ENCODE results near the gene DEFB129. TPM values are rescaled to one million over a fixed set of nuclear protein-coding genes. Genes with fewer than 3 reads are reported as not detected.
A peak's percentile ranks its signal among the peaks of the same experiment; 100 is the strongest.

The DEFB129 gene
- total RNA-seq, 4 donors from 2014 or later, result not detected

- Histone ChIP-seq H3K4me1 (no peaks in the 10 kb centered on the region), H3K9me3 (no peaks in the 10 kb centered on the region), H3K4me3 (no peak overlapping the region), H3K36me3 (no peaks in the 10 kb centered on the region), H3K27me3 (peaks cover 0 to 19% (median 0%) of the 10 kb centered on the region in 4 donors), H3K27ac (replicated peaks in 1 of 4) (no peak overlapping the region)
- peak in 1 of 3 experiments; percentile 19 for TF ChIP-seq CTCF (IDR thresholded peaks at IDR 0.05)
- no peak for TF ChIP-seq POLR2AphosphoS5 (IDR thresholded peaks at IDR 0.05)
- intact Hi-C loops (cut with DNase I), result no loop called here
- DNase-seq (ENCODE audit: extremely low spot score), result no peak
- 50% methylated on average over 8 of the region's 8 CpGs for WGBS
Observed at GRCh38 chr20:258963-259362, 31.9 kb downstream of the DEFB129 start.

- H3K4me1 ChIP-seq, result no peaks in the 10 kb centered on the region
- H3K27ac ChIP-seq (replicated peaks in 1 of 4), result no peak overlapping the region
- no peaks in the 10 kb centered on the region for H3K36me3 ChIP-seq
- intact Hi-C loops (cut with DNase I), result no loop called here
- TF ChIP-seq POLR2AphosphoS5 (IDR thresholded peaks at IDR 0.05) (no peak), EP300 (IDR thresholded peaks at IDR 0.05) (no peak), POLR2A (IDR thresholded peaks at IDR 0.05; ENCODE audit: low read depth) (no peak), CTCF (IDR thresholded peaks at IDR 0.05) (no peak)
- 83% methylated on average over 2 of the region's 2 CpGs for WGBS
- no peak overlapping the region for H3K4me3 ChIP-seq
- DNase-seq (ENCODE audit: extremely low spot score), result no peak
- H3K9me3 ChIP-seq, result no peaks in the 10 kb centered on the region
- H3K27me3 ChIP-seq, result peaks cover 0 to 10% (median 0%) of the 10 kb centered on the region in 4 donors
Observed at GRCh38 chr20:259981-260380, 32.9 kb downstream of the DEFB129 start.

- Histone ChIP-seq H3K27ac (replicated peaks in 1 of 4) (no peak overlapping the region), H3K36me3 (no peaks in the 10 kb centered on the region), H3K4me3 (no peak overlapping the region), H3K9me3 (no peaks in the 10 kb centered on the region), H3K4me1 (peaks cover 4 to 14% (median 12%) of the 10 kb centered on the region in 4 donors), H3K27me3 (peaks cover 0 to 10% (median 0%) of the 10 kb centered on the region in 4 donors)
- no peak for TF ChIP-seq EP300 (IDR thresholded peaks at IDR 0.05)
- TF ChIP-seq POLR2A (IDR thresholded peaks at IDR 0.05; ENCODE audit: low read depth), result no peak
- TF ChIP-seq POLR2AphosphoS5 (IDR thresholded peaks at IDR 0.05), result no peak
- TF ChIP-seq CTCF (IDR thresholded peaks at IDR 0.05), result no peak
- intact Hi-C loops (cut with DNase I), result no loop called here
- 93% methylated on average over 5 of the region's 13 CpGs for WGBS
- no peak for DNase-seq (ENCODE audit: extremely low spot score)
Observed at GRCh38 chr20:263701-264100, 36.6 kb downstream of the DEFB129 start.

GRCh38 chr20:266596-267562, 39.8 kb downstream of the DEFB129 start:
- peak; percentile 97 for DNase-seq (ENCODE audit: extremely low spot score)
- peak overlapping the region; percentile 53 to 62 (median 55) for H3K4me3 ChIP-seq
- 19% methylated on average over 21 of the region's 43 CpGs for WGBS
- peaks cover 0 to 10% (median 0%) of the 10 kb centered on the region in 4 donors for H3K27me3 ChIP-seq
- no peaks in the 10 kb centered on the region for H3K9me3 ChIP-seq
- H3K4me1 ChIP-seq, result peaks cover 4 to 14% (median 12%) of the 10 kb centered on the region in 4 donors
- H3K36me3 ChIP-seq, result no peaks in the 10 kb centered on the region
- H3K27ac ChIP-seq (replicated peaks in 1 of 4), result peak overlapping the region in 1 of 4 donors; percentile 23
- intact Hi-C loops (cut with DNase I), result loop anchor here (5.0 kb wide), 1 partner anchor 60 kb away; no protein-coding TSS in a partner anchor
- TF ChIP-seq POLR2A (IDR thresholded peaks at IDR 0.05; ENCODE audit: low read depth) (no peak), CTCF (IDR thresholded peaks at IDR 0.05) (peak in 2 of 3 experiments; percentile 93 to 95), POLR2AphosphoS5 (IDR thresholded peaks at IDR 0.05) (peak in 1 of 2 donors; percentile 65), EP300 (IDR thresholded peaks at IDR 0.05) (no peak)
